HG03135 (cell line): ENCODE results near the gene CADPS2.

ENCODE experiments used
- ATAC-seq: cut with Tn5 transposase; IDR thresholded peaks from one replicate; pipeline ENCODE4 v1.9.1; 2021; ENCODE audit warnings: mild to moderate bottlenecking, moderate library complexity; ENCODE audit not compliant: unreplicated experiment

CADPS2 gene

GRCh38 chr7:122407195-122407594 is 479.1 kb downstream of the CADPS2 start:
- no peak for ATAC-seq

- no peak for ATAC-seq
Measured at GRCh38 chr7:122403113-122403512, 483.1 kb downstream of the CADPS2 start.

GRCh38 chr7:122402235-122402634 is 484.0 kb downstream of the CADPS2 start:
- ATAC-seq: no peak

GRCh38 chr7:122397381-122397780 is 488.9 kb downstream of the CADPS2 start:
- no peak for ATAC-seq

- no peak for ATAC-seq
Measured at GRCh38 chr7:122394512-122394911, 491.7 kb downstream of the CADPS2 start.

GRCh38 chr7:122384528-122384927 is 501.7 kb downstream of the CADPS2 start:
- ATAC-seq: no peak

- no peak for ATAC-seq
Measured at GRCh38 chr7:122383934-122384333, 502.3 kb downstream of the CADPS2 start.

GRCh38 chr7:122380992-122381391 is 505.3 kb downstream of the CADPS2 start:
- ATAC-seq: no peak

- no peak for ATAC-seq
Measured at GRCh38 chr7:122379491-122379890, 506.8 kb downstream of the CADPS2 start.

GRCh38 chr7:122369756-122370155 is 516.5 kb downstream of the CADPS2 start:
- no peak for ATAC-seq

- ATAC-seq: no peak
Measured at GRCh38 chr7:122364761-122365280, 521.4 kb downstream of the CADPS2 start.

GRCh38 chr7:122363144-122363543 is 523.1 kb downstream of the CADPS2 start:
- ATAC-seq: no peak

- ATAC-seq: no peak
Measured at GRCh38 chr7:122362473-122362872, 523.8 kb downstream of the CADPS2 start.

- ATAC-seq: no peak
Measured at GRCh38 chr7:122354656-122355055, 531.6 kb downstream of the CADPS2 start.

GRCh38 chr7:122352454-122352853 is 533.8 kb downstream of the CADPS2 start:
- ATAC-seq: no peak

- no peak for ATAC-seq
Measured at GRCh38 chr7:122350701-122351100, 535.6 kb downstream of the CADPS2 start.

GRCh38 chr7:122344303-122344620 is 542.0 kb downstream of the CADPS2 start:
- ATAC-seq: no peak

GRCh38 chr7:122343601-122344302 is 542.5 kb downstream of the CADPS2 start:
- no peak for ATAC-seq

GRCh38 chr7:122340427-122340826 is 545.8 kb downstream of the CADPS2 start:
- no peak for ATAC-seq

GRCh38 chr7:122339145-122339904 is 546.9 kb downstream of the CADPS2 start:
- no peak for ATAC-seq

- ATAC-seq: no peak
Measured at GRCh38 chr7:122337011-122337410, 549.2 kb downstream of the CADPS2 start.

- ATAC-seq: no peak
Measured at GRCh38 chr7:122329145-122329802, 557.0 kb downstream of the CADPS2 start.
